Erythroblast (primary cell): Measurements from ENCODE around the gene KRTAP5-4.
"Not testable (repeated sequence)": the region's sequence is repeated elsewhere in the genome, so short reads cannot be mapped to it uniquely, and the experiment has no call there.

Source experiments
- GATA1 ChIP-seq: IDR thresholded peaks from 2 replicates; pipeline ENCODE4 v1.6.1; 2011; ENCODE audit warnings: low read depth, mild to moderate bottlenecking, control low read depth, low read length, moderate library complexity
- POLR2A ChIP-seq: IDR thresholded peaks from 2 replicates; pipeline ENCODE4 v1.6.1; 2011; ENCODE audit warnings: mild to moderate bottlenecking, low read length

GRCh38 chr11:1598406-1598805 lies 23.5 kb downstream of the KRTAP5-4 start:
- TF ChIP-seq POLR2A, GATA1: not testable (repeated sequence)
